ENCODE data around the gene ENTPD3.

ENTPD3 gene

DNA sequence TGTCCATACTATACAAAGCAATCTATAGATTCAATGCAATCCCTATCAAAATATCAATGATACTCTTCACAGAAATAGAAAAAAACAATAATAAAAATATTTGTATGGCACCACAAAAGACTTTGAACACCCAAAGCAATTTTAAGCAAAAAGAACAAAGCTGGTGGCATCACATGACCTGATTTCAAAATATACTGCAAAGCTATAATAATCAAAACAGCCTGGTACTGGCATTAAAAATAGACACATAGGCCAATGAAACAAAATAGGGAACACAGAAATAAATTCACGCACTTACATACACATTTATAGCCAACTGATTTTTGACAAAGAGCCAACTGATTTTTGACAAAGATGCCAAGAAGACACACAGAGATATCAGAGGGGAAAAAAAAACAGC, 9.2 kb upstream of the ENTPD3 start:
- Histone ChIP-seq H3K9me3 (ENCODE audit: severe bottlenecking) (no peaks in the 10 kb centered on the region), H3K36me3 (no peaks in the 10 kb centered on the region)

DNA sequence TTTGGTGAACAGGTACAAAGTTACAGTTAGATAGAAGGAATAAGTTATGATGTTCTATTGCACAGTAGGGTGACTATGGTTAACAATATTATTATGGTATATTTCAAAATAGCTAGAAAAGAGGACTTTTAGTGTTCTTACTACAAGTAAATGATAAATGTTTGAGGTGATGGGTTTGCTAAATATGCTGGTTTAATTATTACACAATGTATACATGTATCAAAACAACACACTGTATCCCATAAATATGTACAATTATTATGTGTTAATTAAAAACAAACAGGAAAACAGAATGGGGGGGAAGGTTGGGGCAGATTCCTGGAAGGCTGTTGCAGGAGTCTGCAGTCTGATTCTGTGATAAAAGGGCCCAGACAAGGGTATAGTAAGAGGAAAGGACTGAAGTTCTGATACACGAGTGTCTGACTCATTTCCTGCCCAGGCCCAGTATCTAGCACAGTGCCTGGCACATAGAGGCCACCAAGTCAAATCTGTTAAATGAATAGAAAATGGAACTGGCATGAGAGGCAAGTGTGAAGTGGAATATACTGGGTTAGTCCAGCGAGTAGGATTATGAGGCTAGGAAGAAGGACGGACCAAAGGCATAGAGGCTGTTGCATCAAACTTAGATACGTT, 7.2 kb upstream of the ENTPD3 start:
- no peaks in the 10 kb centered on the region for H3K27me3 ChIP-seq (ENCODE audit: insufficient read depth, low read depth, severe bottlenecking)
- TF ChIP-seq, protein P1, sequence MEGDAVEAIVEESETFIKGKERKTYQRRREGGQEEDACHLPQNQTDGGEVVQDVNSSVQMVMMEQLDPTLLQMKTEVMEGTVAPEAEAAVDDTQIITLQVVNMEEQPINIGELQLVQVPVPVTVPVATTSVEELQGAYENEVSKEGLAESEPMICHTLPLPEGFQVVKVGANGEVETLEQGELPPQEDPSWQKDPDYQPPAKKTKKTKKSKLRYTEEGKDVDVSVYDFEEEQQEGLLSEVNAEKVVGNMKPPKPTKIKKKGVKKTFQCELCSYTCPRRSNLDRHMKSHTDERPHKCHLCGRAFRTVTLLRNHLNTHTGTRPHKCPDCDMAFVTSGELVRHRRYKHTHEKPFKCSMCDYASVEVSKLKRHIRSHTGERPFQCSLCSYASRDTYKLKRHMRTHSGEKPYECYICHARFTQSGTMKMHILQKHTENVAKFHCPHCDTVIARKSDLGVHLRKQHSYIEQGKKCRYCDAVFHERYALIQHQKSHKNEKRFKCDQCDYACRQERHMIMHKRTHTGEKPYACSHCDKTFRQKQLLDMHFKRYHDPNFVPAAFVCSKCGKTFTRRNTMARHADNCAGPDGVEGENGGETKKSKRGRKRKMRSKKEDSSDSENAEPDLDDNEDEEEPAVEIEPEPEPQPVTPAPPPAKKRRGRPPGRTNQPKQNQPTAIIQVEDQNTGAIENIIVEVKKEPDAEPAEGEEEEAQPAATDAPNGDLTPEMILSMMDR (IDR thresholded peaks at IDR 0.05; ENCODE audit: low read depth, low read length), result no peak

More for the DNA sequence above, 9.2 kb upstream of the ENTPD3 start:
- Histone ChIP-seq H3K27ac (no peak overlapping the region), H3K27me3 (ENCODE audit: insufficient read depth, low read depth, severe bottlenecking) (no peaks in the 10 kb centered on the region), H3K4me3 (ENCODE audit: low read depth, low read length) (no peak overlapping the region)
- TF ChIP-seq, protein P1 (IDR thresholded peaks at IDR 0.05; ENCODE audit: low read depth, low read length), result no peak
- no peak for DNase-seq

DNA sequence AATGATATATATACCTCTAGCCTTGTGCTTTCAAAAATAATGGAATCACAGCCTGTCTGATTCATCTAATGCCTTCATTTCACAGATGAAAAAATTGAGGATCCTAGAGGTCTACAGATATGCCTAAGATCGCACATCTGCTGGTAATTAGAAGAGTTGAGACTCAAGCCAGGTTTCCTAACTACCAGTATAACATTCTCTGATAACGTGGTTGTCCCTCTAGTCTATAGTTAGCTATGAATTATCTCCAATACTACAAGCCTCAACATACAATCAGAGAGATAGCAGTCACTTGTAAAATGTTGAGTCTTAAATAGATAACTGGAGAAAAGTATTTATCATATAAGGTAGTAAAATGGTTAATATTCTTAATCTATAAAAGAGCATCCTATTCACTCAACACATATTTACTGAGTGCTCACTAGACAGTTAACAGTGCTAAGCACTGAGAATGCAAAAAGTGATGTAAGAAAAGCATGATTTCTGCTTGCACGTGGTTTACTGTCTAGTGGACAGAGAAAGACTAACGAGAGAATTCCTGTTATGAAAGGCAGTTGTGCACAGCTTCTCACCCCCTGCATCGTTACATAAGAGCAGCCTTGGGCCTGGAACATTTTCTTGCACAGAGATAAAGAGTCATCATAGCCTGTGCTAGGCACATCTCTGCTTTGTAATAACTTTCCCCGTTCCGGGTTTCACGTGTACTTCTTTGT, 4.9 kb upstream of the ENTPD3 start:
- Histone ChIP-seq H3K9me3 (ENCODE audit: severe bottlenecking) (no peaks in the 10 kb centered on the region), H3K27me3 (ENCODE audit: insufficient read depth, low read depth, severe bottlenecking) (peaks cover 1% of the 10 kb centered on the region), H3K4me3 (ENCODE audit: low read depth, low read length) (no peak overlapping the region), H3K36me3 (no peaks in the 10 kb centered on the region), H3K27ac (no peak overlapping the region)
- TF ChIP-seq, protein P1 (IDR thresholded peaks at IDR 0.05; ENCODE audit: low read depth, low read length), result no peak
- DNase-seq, result no peak

More for the DNA sequence above, 7.2 kb upstream of the ENTPD3 start:
- Histone ChIP-seq H3K9me3 (ENCODE audit: severe bottlenecking) (no peaks in the 10 kb centered on the region), H3K4me3 (ENCODE audit: low read depth, low read length) (no peak overlapping the region), H3K36me3 (no peaks in the 10 kb centered on the region), H3K27ac (no peak overlapping the region)
- no peak for DNase-seq

DNA sequence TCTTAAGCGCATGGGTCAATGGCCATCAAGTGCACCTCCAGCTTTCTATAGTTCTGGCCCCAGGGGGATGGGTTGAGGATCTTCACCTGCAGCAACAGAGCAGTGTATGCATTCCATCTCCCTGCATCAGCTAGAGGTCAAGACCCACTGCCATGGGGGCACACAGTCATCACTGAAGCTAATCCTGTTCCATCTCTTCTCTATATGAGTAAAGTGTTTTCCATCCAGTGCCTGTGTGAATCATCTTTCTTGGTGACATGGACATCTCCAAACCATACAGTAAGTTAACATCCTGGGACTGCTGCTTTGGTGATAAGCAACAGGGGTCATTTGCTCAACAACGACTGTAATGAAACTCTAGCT, 4.4 kb upstream of the ENTPD3 start:
- H3K4me3 ChIP-seq (ENCODE audit: low read depth, low read length), result no peak overlapping the region
- no peak overlapping the region for H3K27ac ChIP-seq
- TF ChIP-seq, protein P1 (IDR thresholded peaks at IDR 0.05; ENCODE audit: low read depth, low read length), result no peak
- H3K36me3 ChIP-seq, result no peaks in the 10 kb centered on the region
- peaks cover 5% of the 10 kb centered on the region for H3K27me3 ChIP-seq (ENCODE audit: insufficient read depth, low read depth, severe bottlenecking)
- H3K9me3 ChIP-seq (ENCODE audit: severe bottlenecking), result no peaks in the 10 kb centered on the region
- DNase-seq, result no peak

DNA sequence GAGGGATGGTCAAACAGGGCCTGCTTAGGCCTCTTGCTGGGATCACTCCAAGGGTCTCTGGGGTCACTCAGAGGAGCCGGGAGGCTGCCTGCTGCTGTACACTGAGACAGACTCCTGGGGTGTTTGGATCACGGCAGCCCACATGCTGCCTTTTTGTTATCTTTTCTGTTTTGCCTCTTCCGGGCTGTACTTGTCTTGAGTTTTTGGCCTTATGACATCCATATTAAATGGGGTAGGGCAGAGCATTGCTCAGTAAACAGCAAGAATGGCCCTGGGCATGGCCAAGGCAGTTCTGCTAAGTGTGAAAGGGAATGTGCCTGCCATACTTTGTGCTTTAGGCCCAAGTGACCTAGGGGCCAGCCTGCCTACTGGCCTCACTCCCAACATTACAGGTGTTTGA, 771 bp upstream of the ENTPD3 start:
- TF ChIP-seq, protein P1 (IDR thresholded peaks at IDR 0.05; ENCODE audit: low read depth, low read length), result no peak
- no peak for DNase-seq
- Histone ChIP-seq H3K36me3 (no peaks in the 10 kb centered on the region), H3K27ac (no peak overlapping the region), H3K9me3 (ENCODE audit: severe bottlenecking) (no peaks in the 10 kb centered on the region), H3K27me3 (ENCODE audit: insufficient read depth, low read depth, severe bottlenecking) (peaks cover 5% of the 10 kb centered on the region), H3K4me3 (ENCODE audit: low read depth, low read length) (no peak overlapping the region)

Data from WERI-Rb-1 (cell line).